ENCODE measurements around the gene TBRG1. TPM values are rescaled to one million over a fixed set of nuclear protein-coding genes. Genes with fewer than 3 reads are reported as not detected.
A peak's percentile ranks its signal among the peaks of the same experiment; 100 is the strongest.
"Not testable (repeated sequence)": the region's sequence is repeated elsewhere in the genome, so short reads cannot be mapped to it uniquely, and the experiment has no call there.

TBRG1 gene
- polyA plus RNA-seq, 1 donor, result 45.3 TPM

DNA sequence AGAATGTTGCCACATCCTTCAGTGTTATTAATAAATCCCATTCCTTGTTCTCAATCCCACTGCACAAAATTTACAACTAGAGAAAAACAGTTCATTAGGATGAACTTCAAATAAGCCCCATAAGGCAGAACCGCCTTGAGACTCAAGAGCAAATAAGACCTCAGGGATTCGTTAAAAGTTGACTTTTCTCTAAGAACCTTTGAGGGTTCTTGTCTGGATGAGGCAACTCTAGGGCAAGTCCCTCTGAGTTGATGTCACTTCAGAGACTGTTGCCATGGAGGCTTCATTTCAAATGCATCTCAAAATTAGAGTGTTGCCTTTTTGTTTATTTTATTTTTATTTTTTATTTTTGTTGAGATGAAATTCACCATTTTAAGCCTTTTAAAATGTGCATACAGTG lies 31.2 kb upstream of the TBRG1 start:
- Histone ChIP-seq H3K9me3 (ENCODE audit: control insufficient read depth, low read depth, low read length) (no peaks in the 10 kb centered on the region), H3K27me3 (ENCODE audit: control insufficient read depth, insufficient read depth, low read length) (peaks cover 2% of the 10 kb centered on the region), H3K36me3 (ENCODE audit: control insufficient read depth, insufficient read depth, low read length) (no peaks in the 10 kb centered on the region), H3K27ac (ENCODE audit: low read length) (no peak overlapping the region), H3K4me3 (ENCODE audit: low read length) (no peak overlapping the region), H3K4me1 (ENCODE audit: control insufficient read depth, insufficient read depth, low read length) (no peaks in the 10 kb centered on the region)
- DNase-seq, result no peak
- WGBS (ENCODE audit: insufficient coverage, low lambda C conversion rate), result no CpG with 5 or more reads among the region's 2 CpGs

- no peaks in the 10 kb centered on the region for H3K36me3 ChIP-seq (ENCODE audit: control insufficient read depth, insufficient read depth, low read length)
- peaks cover 2% of the 10 kb centered on the region for H3K27me3 ChIP-seq (ENCODE audit: control insufficient read depth, insufficient read depth, low read length)
- no peaks in the 10 kb centered on the region for H3K4me1 ChIP-seq (ENCODE audit: control insufficient read depth, insufficient read depth, low read length)
- H3K9me3 ChIP-seq (ENCODE audit: control insufficient read depth, low read depth, low read length), result no peaks in the 10 kb centered on the region
- no peak overlapping the region for H3K27ac ChIP-seq (ENCODE audit: low read length)
- WGBS (ENCODE audit: insufficient coverage, low lambda C conversion rate), result no CpG with 5 or more reads among the region's 6 CpGs
- H3K4me3 ChIP-seq (ENCODE audit: low read length), result no peak overlapping the region
- DNase-seq, result no peak
Observed at GRCh38 chr11:124592627-124593026, 30.0 kb upstream of the TBRG1 start.

DNA sequence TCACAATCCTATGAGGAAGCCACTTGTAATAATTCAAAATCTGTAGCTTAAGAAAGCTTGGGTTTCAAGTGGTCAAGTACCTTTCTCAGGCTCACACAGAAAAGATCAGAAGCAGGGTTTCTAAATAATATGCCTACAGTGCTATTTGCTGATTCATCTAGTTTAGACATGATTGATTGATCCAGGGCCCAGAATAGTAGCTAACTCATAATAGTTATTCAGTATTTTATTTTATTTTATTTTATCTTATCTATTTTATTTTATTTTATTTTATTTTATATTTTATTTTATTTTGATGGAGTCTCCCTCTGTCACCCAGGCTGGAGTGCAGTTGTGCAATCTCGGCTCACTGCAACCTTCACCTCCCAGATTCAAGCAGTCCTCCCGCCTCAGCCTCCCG lies 27.4 kb upstream of the TBRG1 start:
- H3K27me3 ChIP-seq (ENCODE audit: control insufficient read depth, insufficient read depth, low read length), result peaks cover 5% of the 10 kb centered on the region
- WGBS (ENCODE audit: insufficient coverage, low lambda C conversion rate), result no CpG with 5 or more reads among the region's 3 CpGs
- no peak for DNase-seq
- H3K9me3 ChIP-seq (ENCODE audit: control insufficient read depth, low read depth, low read length), result no peaks in the 10 kb centered on the region
- H3K36me3 ChIP-seq (ENCODE audit: control insufficient read depth, insufficient read depth, low read length), result no peaks in the 10 kb centered on the region
- H3K4me3 ChIP-seq (ENCODE audit: low read length), result no peak overlapping the region
- H3K4me1 ChIP-seq (ENCODE audit: control insufficient read depth, insufficient read depth, low read length), result no peaks in the 10 kb centered on the region
- no peak overlapping the region for H3K27ac ChIP-seq (ENCODE audit: low read length)

DNA sequence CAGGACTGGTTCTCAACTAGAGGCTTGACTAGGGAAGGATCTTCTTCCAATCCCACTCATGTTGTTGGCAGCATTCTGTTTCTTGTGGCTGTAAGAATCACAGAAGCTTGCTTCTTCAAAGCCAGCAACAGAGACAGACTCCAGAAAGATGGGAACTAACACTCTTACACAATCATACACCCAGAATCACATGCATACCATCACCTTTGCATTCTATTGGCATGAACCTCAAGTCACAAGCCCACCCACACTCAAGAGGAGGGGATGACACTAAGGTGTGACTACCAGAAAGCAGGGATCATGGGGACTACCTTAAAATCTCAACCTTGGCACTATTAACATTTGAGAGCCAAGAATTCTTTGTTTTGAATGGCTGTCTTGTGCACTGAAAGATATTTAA lies 25.0 kb upstream of the TBRG1 start:
- Histone ChIP-seq H3K4me3 (ENCODE audit: low read length) (no peak overlapping the region), H3K27ac (ENCODE audit: low read length) (no peak overlapping the region), H3K4me1 (ENCODE audit: control insufficient read depth, insufficient read depth, low read length) (no peaks in the 10 kb centered on the region), H3K36me3 (ENCODE audit: control insufficient read depth, insufficient read depth, low read length) (no peaks in the 10 kb centered on the region), H3K27me3 (ENCODE audit: control insufficient read depth, insufficient read depth, low read length) (peaks cover 3% of the 10 kb centered on the region), H3K9me3 (ENCODE audit: control insufficient read depth, low read depth, low read length) (no peaks in the 10 kb centered on the region)
- no peak for DNase-seq

- no CpG with 5 or more reads among the region's 5 CpGs for whole genome bisulfite sequencing (ENCODE audit: insufficient coverage, low lambda C conversion rate)
- DNase-seq, result no peak
- Histone ChIP-seq H3K9me3 (ENCODE audit: control insufficient read depth, low read depth, low read length) (no peaks in the 10 kb centered on the region), H3K27ac (ENCODE audit: low read length) (no peak overlapping the region), H3K4me3 (ENCODE audit: low read length) (no peak overlapping the region), H3K4me1 (ENCODE audit: control insufficient read depth, insufficient read depth, low read length) (no peaks in the 10 kb centered on the region), H3K36me3 (ENCODE audit: control insufficient read depth, insufficient read depth, low read length) (no peaks in the 10 kb centered on the region), H3K27me3 (ENCODE audit: control insufficient read depth, insufficient read depth, low read length) (peaks cover 3% of the 10 kb centered on the region)
Observed at GRCh38 chr11:124600621-124601320, 21.9 kb upstream of the TBRG1 start.

DNA sequence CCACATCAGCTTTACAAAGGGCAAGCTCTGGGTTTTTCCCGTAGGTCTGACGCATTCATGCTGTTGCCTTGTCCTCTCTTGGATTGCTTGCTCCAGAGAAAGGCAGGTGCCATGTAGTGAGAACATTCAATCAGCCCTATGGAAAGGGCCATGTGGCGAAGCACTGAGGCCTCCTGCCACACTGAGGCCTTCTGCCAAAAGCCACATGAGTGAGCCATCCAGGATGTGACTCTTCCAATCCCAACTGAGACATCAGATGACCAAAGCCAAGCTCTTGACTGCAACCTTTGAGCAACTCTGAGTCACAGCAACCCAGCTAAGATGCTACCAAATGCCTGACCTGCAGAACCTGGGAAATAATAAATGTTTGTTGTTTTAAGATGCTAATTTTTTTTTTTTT lies 20.5 kb upstream of the TBRG1 start:
- no peaks in the 10 kb centered on the region for H3K9me3 ChIP-seq (ENCODE audit: control insufficient read depth, low read depth, low read length)
- no peak overlapping the region for H3K27ac ChIP-seq (ENCODE audit: low read length)
- no peaks in the 10 kb centered on the region for H3K36me3 ChIP-seq (ENCODE audit: control insufficient read depth, insufficient read depth, low read length)
- peaks cover 3% of the 10 kb centered on the region for H3K27me3 ChIP-seq (ENCODE audit: control insufficient read depth, insufficient read depth, low read length)
- WGBS (ENCODE audit: insufficient coverage, low lambda C conversion rate), result no CpG with 5 or more reads among the region's 3 CpGs
- H3K4me3 ChIP-seq (ENCODE audit: low read length), result no peak overlapping the region
- DNase-seq, result no peak
- H3K4me1 ChIP-seq (ENCODE audit: control insufficient read depth, insufficient read depth, low read length), result no peaks in the 10 kb centered on the region

DNA sequence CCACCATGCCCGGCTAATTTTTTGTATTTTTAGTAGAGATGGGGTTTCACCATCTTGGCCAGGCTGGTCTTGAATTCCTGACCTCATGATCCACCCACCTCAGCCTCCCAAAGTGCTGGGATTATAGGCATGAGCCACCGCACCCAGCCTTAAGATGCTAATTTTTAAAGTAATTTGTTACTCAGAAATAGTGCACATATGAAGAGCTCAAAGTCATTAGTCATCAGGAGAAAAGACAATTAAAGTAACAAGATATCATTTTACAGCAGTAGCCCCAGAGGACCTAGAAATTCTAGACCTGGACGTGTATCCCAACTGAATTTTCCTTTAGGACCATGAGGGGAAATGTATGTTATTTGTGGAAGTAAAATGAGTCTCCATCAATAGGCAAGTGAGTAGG lies 19.9 kb upstream of the TBRG1 start:
- not testable (repeated sequence) for DNase-seq; H3K4me3 ChIP-seq (ENCODE audit: low read length); H3K27me3 ChIP-seq (ENCODE audit: control insufficient read depth, insufficient read depth, low read length); H3K27ac ChIP-seq (ENCODE audit: low read length); H3K4me1 ChIP-seq (ENCODE audit: control insufficient read depth, insufficient read depth, low read length); H3K36me3 ChIP-seq (ENCODE audit: control insufficient read depth, insufficient read depth, low read length); H3K9me3 ChIP-seq (ENCODE audit: control insufficient read depth, low read depth, low read length)
- WGBS (ENCODE audit: insufficient coverage, low lambda C conversion rate), result no CpG with 5 or more reads among the region's 3 CpGs

DNA sequence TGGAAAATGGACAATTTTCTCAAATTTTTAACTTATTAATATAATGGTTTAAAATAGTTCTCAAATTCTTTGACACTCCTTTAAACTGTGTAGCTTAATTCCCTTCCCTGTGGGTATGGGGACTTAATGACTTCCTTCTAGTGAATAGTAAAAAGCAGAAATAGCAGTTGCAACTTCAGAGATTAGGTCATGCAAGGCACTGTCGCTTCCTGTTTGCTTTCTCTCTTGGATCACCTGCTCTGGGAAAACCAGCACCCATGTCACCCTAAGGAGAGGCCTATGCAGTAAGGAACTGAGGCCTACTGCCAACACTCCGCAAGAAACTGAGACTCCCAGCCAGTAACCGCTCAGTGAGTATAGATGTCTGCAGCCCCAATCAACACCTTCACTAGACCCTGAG lies 16.9 kb upstream of the TBRG1 start:
- no peaks in the 10 kb centered on the region for H3K36me3 ChIP-seq (ENCODE audit: control insufficient read depth, insufficient read depth, low read length)
- DNase-seq, result no peak
- no CpG with 5 or more reads among the region's 3 CpGs for WGBS (ENCODE audit: insufficient coverage, low lambda C conversion rate)
- no peak overlapping the region for H3K27ac ChIP-seq (ENCODE audit: low read length)
- H3K4me3 ChIP-seq (ENCODE audit: low read length), result no peak overlapping the region
- H3K9me3 ChIP-seq (ENCODE audit: control insufficient read depth, low read depth, low read length), result no peaks in the 10 kb centered on the region
- H3K27me3 ChIP-seq (ENCODE audit: control insufficient read depth, insufficient read depth, low read length), result no peaks in the 10 kb centered on the region
- no peaks in the 10 kb centered on the region for H3K4me1 ChIP-seq (ENCODE audit: control insufficient read depth, insufficient read depth, low read length)

DNA sequence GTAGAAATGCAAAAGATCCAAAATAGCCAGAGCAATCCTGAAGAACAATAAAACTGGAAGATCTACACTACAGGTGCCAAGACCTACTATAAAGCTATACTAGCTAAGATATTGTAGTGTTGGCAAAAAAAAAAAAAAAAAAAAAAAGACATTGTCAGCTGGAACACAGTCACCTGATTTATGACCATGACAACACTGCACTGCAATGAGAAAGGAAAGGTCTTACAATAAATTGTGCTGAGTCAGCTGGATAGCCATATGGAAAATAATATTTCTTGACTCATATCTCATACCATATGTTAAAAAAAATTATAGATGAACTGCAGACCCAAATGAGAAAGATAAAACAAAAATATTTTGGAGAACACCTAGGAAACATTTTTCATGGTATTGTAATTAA lies 14.5 kb upstream of the TBRG1 start:
- H3K4me3 ChIP-seq (ENCODE audit: low read length), result no peak overlapping the region
- H3K9me3 ChIP-seq (ENCODE audit: control insufficient read depth, low read depth, low read length), result no peaks in the 10 kb centered on the region
- H3K27me3 ChIP-seq (ENCODE audit: control insufficient read depth, insufficient read depth, low read length), result peaks cover 5% of the 10 kb centered on the region
- no peaks in the 10 kb centered on the region for H3K4me1 ChIP-seq (ENCODE audit: control insufficient read depth, insufficient read depth, low read length)
- H3K27ac ChIP-seq (ENCODE audit: low read length), result no peak overlapping the region
- H3K36me3 ChIP-seq (ENCODE audit: control insufficient read depth, insufficient read depth, low read length), result no peaks in the 10 kb centered on the region
- DNase-seq, result peak; percentile 33 to 60

- Histone ChIP-seq H3K4me1 (ENCODE audit: control insufficient read depth, insufficient read depth, low read length) (no peaks in the 10 kb centered on the region), H3K27me3 (ENCODE audit: control insufficient read depth, insufficient read depth, low read length) (peaks cover 7% of the 10 kb centered on the region), H3K9me3 (ENCODE audit: control insufficient read depth, low read depth, low read length) (no peaks in the 10 kb centered on the region), H3K4me3 (ENCODE audit: low read length) (no peak overlapping the region), H3K27ac (ENCODE audit: low read length) (no peak overlapping the region), H3K36me3 (ENCODE audit: control insufficient read depth, insufficient read depth, low read length) (no peaks in the 10 kb centered on the region)
- DNase-seq, result no peak
- no CpG with 5 or more reads among the region's 2 CpGs for WGBS (ENCODE audit: insufficient coverage, low lambda C conversion rate)
Observed at GRCh38 chr11:124610295-124610694, 12.4 kb upstream of the TBRG1 start.

DNA sequence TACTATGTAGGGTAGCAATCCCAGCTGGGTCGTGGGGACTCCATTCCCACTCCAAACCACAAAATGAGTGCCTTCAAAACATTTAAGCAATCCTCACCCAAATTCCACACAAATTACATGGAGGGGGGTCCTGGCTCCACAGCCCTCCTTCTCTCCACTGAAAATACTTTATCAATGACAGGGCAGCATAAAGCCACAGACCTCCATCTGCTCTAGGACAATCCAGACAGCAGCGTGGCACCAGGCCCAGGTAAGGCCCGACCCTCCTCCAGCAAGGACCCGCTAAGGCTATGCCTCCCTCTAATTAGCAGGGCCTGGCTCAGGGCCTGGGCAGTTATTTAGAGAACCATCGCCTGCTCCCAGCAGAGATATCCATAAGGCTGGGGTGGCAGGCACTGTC lies 11.6 kb upstream of the TBRG1 start, which contains the start of gene PANX3:
TSS of gene PANX3 (plus strand) at position 365 of the 400 bp plus-strand sequence. CDS start 129 bp downstream, outside the sequence.
- no CpG with 5 or more reads among the region's 5 CpGs for WGBS (ENCODE audit: insufficient coverage, low lambda C conversion rate)
- Histone ChIP-seq H3K27me3 (ENCODE audit: control insufficient read depth, insufficient read depth, low read length) (peaks cover 7% of the 10 kb centered on the region), H3K4me3 (ENCODE audit: low read length) (no peak within 1 kb of the TSS), H3K4me1 (ENCODE audit: control insufficient read depth, insufficient read depth, low read length) (no peaks in the 10 kb centered on the region), H3K36me3 (ENCODE audit: control insufficient read depth, insufficient read depth, low read length) (no peaks in the 10 kb centered on the region), H3K27ac (ENCODE audit: low read length) (no peak within 1 kb of the TSS), H3K9me3 (ENCODE audit: control insufficient read depth, low read depth, low read length) (no peaks in the 10 kb centered on the region)
- no peak for DNase-seq
